DOHH2 (cell line): ENCODE measurements around the gene SLC25A51.

Experiments
- H3F3A ChIP-seq: fragments of 200-600 bp; sonication (generic), shearing (Covaris generic); 2 replicates; pipeline ENCODE4 v1.6.0; 2016; ENCODE audit warnings: antibody characterized with exemption, mild to moderate bottlenecking; ENCODE audit not compliant: control insufficient read depth, insufficient read depth
- H3K27ac ChIP-seq: fragments of 200-600 bp; sonication (generic); 2 replicates; pipeline ENCODE4 v1.5.1; 2014; ENCODE audit warnings: low read depth, mild to moderate bottlenecking, low read length, moderate library complexity
- H3K27me3 ChIP-seq: fragments of 200-600 bp; sonication (generic); 2 replicates; pipeline ENCODE4 v1.6.1; 2014; ENCODE audit warnings: mild to moderate bottlenecking, low read length, mixed read lengths; ENCODE audit not compliant: control insufficient read depth
- H3K36me3 ChIP-seq: fragments of 200-600 bp; sonication (generic); 2 replicates; pipeline ENCODE4 v1.6.1; 2014; ENCODE audit warnings: mild to moderate bottlenecking, low read length, moderate library complexity, mixed read lengths; ENCODE audit not compliant: control insufficient read depth
- H3K4me1 ChIP-seq: fragments of 200-600 bp; sonication (generic); 2 replicates; pipeline ENCODE4 v1.6.1; 2014; ENCODE audit warnings: mild to moderate bottlenecking, low read length, mixed read lengths; ENCODE audit not compliant: control insufficient read depth
- H3K4me2 ChIP-seq: fragments of 200-600 bp; sonication (generic); 2 replicates; pipeline ENCODE4 v1.6.0; 2014; ENCODE audit warnings: mild to moderate bottlenecking, low read length, moderate library complexity
- H3K4me3 ChIP-seq: fragments of 200-600 bp; sonication (generic); 2 replicates; pipeline ENCODE4 v1.5.1; 2014; ENCODE audit warnings: mild to moderate bottlenecking, low read length, mixed read lengths
- H3K79me2 ChIP-seq: fragments of 200-600 bp; sonication (generic); 2 replicates; pipeline ENCODE4 v1.6.1; 2014; ENCODE audit warnings: mild to moderate bottlenecking, low read length, mixed read lengths; ENCODE audit not compliant: control insufficient read depth
- H3K9me2 ChIP-seq: fragments of 200-600 bp; sonication (generic); replicated peaks from 2 replicates; pipeline ENCODE4 v1.6.1; 2014; ENCODE audit warnings: mild to moderate bottlenecking, low read length, mixed read lengths; ENCODE audit not compliant: control insufficient read depth
- H3K9me3 ChIP-seq: fragments of 200-600 bp; sonication (generic); 2 replicates; pipeline ENCODE4 v1.6.1; 2014; ENCODE audit warnings: antibody characterized with exemption, low read length, mixed read lengths; ENCODE audit not compliant: control insufficient read depth, insufficient read depth
- H4K20me1 ChIP-seq: fragments of 200-600 bp; sonication (generic); 2 replicates; pipeline ENCODE4 v1.6.0; 2014; ENCODE audit warnings: low read depth, mild to moderate bottlenecking, antibody characterized with exemption, low read length, moderate library complexity; ENCODE audit not compliant: control insufficient read depth, insufficient read depth
- EZH2phosphoT487 ChIP-seq: fragments of 200-600 bp; sonication (generic); IDR thresholded peaks from 2 replicates; pipeline ENCODE4 v1.6.1; 2017; ENCODE audit warnings: borderline replicate concordance, mild to moderate bottlenecking, antibody characterized with exemption, low read length, moderate library complexity, mixed read lengths
- TF ChIP-seq, protein P1 (sequence below): fragments of 200-600 bp; sonication (generic); IDR thresholded peaks from one replicate; pipeline ENCODE4 v1.5.1; 2014; ENCODE audit warnings: antibody characterized with exemption, mild to moderate bottlenecking, low read depth, low read length; ENCODE audit not compliant: poor library complexity, severe bottlenecking

Gene SLC25A51

GRCh38 chr9:37840560-37841194 lies 63.2 kb downstream of the SLC25A51 start:
- Histone ChIP-seq H3K4me2 (no peak overlapping the region), H3K27ac (no peak overlapping the region), H3K36me3 (peaks cover 8% of the 10 kb centered on the region), H3K27me3 (no peaks in the 10 kb centered on the region), H3K4me3 (no peak overlapping the region), H3F3A (no peaks in the 10 kb centered on the region), H4K20me1 (no peaks in the 10 kb centered on the region), H3K4me1 (no peaks in the 10 kb centered on the region), H3K9me2 (no peaks in the 10 kb centered on the region), H3K9me3 (no peaks in the 10 kb centered on the region), H3K79me2 (no peaks in the 10 kb centered on the region)
- TF ChIP-seq EZH2phosphoT487 = no peak
- TF ChIP-seq, protein P1, sequence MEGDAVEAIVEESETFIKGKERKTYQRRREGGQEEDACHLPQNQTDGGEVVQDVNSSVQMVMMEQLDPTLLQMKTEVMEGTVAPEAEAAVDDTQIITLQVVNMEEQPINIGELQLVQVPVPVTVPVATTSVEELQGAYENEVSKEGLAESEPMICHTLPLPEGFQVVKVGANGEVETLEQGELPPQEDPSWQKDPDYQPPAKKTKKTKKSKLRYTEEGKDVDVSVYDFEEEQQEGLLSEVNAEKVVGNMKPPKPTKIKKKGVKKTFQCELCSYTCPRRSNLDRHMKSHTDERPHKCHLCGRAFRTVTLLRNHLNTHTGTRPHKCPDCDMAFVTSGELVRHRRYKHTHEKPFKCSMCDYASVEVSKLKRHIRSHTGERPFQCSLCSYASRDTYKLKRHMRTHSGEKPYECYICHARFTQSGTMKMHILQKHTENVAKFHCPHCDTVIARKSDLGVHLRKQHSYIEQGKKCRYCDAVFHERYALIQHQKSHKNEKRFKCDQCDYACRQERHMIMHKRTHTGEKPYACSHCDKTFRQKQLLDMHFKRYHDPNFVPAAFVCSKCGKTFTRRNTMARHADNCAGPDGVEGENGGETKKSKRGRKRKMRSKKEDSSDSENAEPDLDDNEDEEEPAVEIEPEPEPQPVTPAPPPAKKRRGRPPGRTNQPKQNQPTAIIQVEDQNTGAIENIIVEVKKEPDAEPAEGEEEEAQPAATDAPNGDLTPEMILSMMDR = no peak

- Histone ChIP-seq H3K4me1 (no peaks in the 10 kb centered on the region), H3K27me3 (no peaks in the 10 kb centered on the region), H4K20me1 (no peaks in the 10 kb centered on the region), H3K27ac (no peak overlapping the region), H3K79me2 (no peaks in the 10 kb centered on the region), H3K4me3 (no peak overlapping the region), H3K9me3 (no peaks in the 10 kb centered on the region), H3K36me3 (peaks cover 8% of the 10 kb centered on the region), H3F3A (no peaks in the 10 kb centered on the region), H3K9me2 (no peaks in the 10 kb centered on the region), H3K4me2 (no peak overlapping the region)
- no peak for TF ChIP-seq EZH2phosphoT487
- TF ChIP-seq, protein P1 = no peak
Observed at GRCh38 chr9:37839496-37840461, 64.1 kb downstream of the SLC25A51 start.
